Right lobe of liver (tissue), 6 donors: Measurements from ENCODE around the gene PCDH15. TPM values are rescaled to one million over a fixed set of nuclear protein-coding genes. Genes with fewer than 3 reads are reported as not detected.

Experiments used
- ATAC-seq, 4 donors: fragments of 200-7000 bp; cut with Tn5 transposase; one replicate each; pipeline ENCODE4 v1.9.1; 2020; ENCODE audit warnings: mild to moderate bottlenecking in 4 of 4, moderate library complexity in 4 of 4
- DNase-seq, 3 donors: peaks; one replicate each; pipeline ENCODE4 v3.0.0-alpha.2; 2020
- H3K27ac ChIP-seq, 3 donors: fragments of 200-600 bp; one replicate each; pipeline ENCODE4 v1.8.0; 2022
- H3K27me3 ChIP-seq, 2 donors: fragments of 200-600 bp; one replicate each; pipeline ENCODE4 v1.8.0; 2022
- H3K36me3 ChIP-seq, 4 donors: fragments of 200-600 bp; sonication (generic) in 1 of 4; one replicate each; pipeline versions ENCODE4 v1.5.1 to v1.8.0; 2017 to 2022; ENCODE audit warnings: control low read depth in 1 of 4
- H3K4me1 ChIP-seq, 4 donors: fragments of 200-600 bp; sonication (generic) in 1 of 4; one replicate each; pipeline versions ENCODE4 v1.5.1 to v1.8.0; 2017 to 2022; ENCODE audit warnings: control low read depth in 1 of 4
- H3K4me3 ChIP-seq, 3 donors: fragments of 200-600 bp; one replicate each; pipeline ENCODE4 v1.8.0; 2022
- H3K9me3 ChIP-seq, 4 donors: fragments of 200-600 bp; sonication (generic) in 1 of 4; one replicate each; pipeline versions ENCODE4 v1.5.1 to v1.8.0; 2017 to 2022; ENCODE audit warnings: control low read depth in 1 of 4
- POLR2A ChIP-seq: fragments of 450-650 bp; IDR thresholded peaks from one replicate; pipeline ENCODE4 v1.6.1; 2017; ENCODE audit warnings: antibody characterized with exemption, mild to moderate bottlenecking
- WGBS: methylation state at CpG from one replicate; pipeline ENCODE4 v1.1.6; 2018; ENCODE audit warnings: low coverage, low lambda C conversion rate; ENCODE audit not compliant: insufficient coverage; ENCODE audit errors: missing lambda C conversion rate; 5-methylcytosine and 5-hydroxymethylcytosine counted together
- intact Hi-C, 2 donors: fragments of 100-400 bp; cut with DNase I; formaldehyde crosslinking; loops; one replicate each; pipeline versions ENCODE4 v1.11.2 to v1.14.1; 2022
- total RNA-seq, 6 experiments: library from RNA; depleted of rRNA in 2 of 6; stranded (reverse); fragments of >200 nt in 2 of 6; fragmentation: NEBNext Ultra II Directional in 3 of 6; extraction: Animal tissue kit (Norgen Biotek cat#: 25700) in 3 of 6; gene quantifications; one replicate each; pipeline versions ENCODE4 v1.1.0 to v1.2.4, GENCODE V29; 2016 to 2023
- TF ChIP-seq, protein P1 (sequence below), 4 donors: fragments of 200-600 bp in 3 of 4; fragments of 450-650 bp in 1 of 4; IDR thresholded peaks; one replicate each; pipeline versions ENCODE4 v1.5.1 to v1.8.0; 2016 to 2022; ENCODE audit warnings: antibody characterized with exemption in 4 of 4, mild to moderate bottlenecking in 2 of 4
- donor health status: DM: no; HTN: yes; CAD: no.
- donor health status: DM: no; HTN: no; CAD: no.
- donor health status: DM: no; HTN: no; CAD: no.
- donor health status: DM: no; HTN: yes; CAD: no.
- donor health status: DM: no; HTN: yes; CAD: no.

Gene PCDH15
- total RNA-seq, 6 experiments from 2014 or later = not detected

- Histone ChIP-seq H3K27me3 (no peaks in the 10 kb centered on the region), H3K9me3 (no peaks in the 10 kb centered on the region), H3K4me1 (no peaks in the 10 kb centered on the region), H3K27ac (no peak overlapping the region), H3K36me3 (no peaks in the 10 kb centered on the region), H3K4me3 (no peak overlapping the region)
- DNase-seq (no peak), ATAC-seq (no peak)
- TF ChIP-seq POLR2A = no peak
- TF ChIP-seq, protein P1, sequence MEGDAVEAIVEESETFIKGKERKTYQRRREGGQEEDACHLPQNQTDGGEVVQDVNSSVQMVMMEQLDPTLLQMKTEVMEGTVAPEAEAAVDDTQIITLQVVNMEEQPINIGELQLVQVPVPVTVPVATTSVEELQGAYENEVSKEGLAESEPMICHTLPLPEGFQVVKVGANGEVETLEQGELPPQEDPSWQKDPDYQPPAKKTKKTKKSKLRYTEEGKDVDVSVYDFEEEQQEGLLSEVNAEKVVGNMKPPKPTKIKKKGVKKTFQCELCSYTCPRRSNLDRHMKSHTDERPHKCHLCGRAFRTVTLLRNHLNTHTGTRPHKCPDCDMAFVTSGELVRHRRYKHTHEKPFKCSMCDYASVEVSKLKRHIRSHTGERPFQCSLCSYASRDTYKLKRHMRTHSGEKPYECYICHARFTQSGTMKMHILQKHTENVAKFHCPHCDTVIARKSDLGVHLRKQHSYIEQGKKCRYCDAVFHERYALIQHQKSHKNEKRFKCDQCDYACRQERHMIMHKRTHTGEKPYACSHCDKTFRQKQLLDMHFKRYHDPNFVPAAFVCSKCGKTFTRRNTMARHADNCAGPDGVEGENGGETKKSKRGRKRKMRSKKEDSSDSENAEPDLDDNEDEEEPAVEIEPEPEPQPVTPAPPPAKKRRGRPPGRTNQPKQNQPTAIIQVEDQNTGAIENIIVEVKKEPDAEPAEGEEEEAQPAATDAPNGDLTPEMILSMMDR (IDR thresholded peaks at IDR 0.05) = no peak
- WGBS = 43% methylated on average over 1 of the region's 1 CpG
- intact Hi-C loops = no loop called here
Observed at GRCh38 chr10:54096892-54097291, 704.1 kb downstream of the PCDH15 start.

GRCh38 chr10:54094321-54094720 lies 706.7 kb downstream of the PCDH15 start:
- Histone ChIP-seq H3K4me1 (no peaks in the 10 kb centered on the region), H3K9me3 (no peaks in the 10 kb centered on the region), H3K27ac (no peak overlapping the region), H3K4me3 (no peak overlapping the region), H3K36me3 (no peaks in the 10 kb centered on the region), H3K27me3 (no peaks in the 10 kb centered on the region)
- DNase-seq (no peak), ATAC-seq (no peak)
- intact Hi-C loops = no loop called here
- WGBS = 38% methylated on average over 5 of the region's 5 CpGs
- TF ChIP-seq, protein P1 (IDR thresholded peaks at IDR 0.05) = no peak
- TF ChIP-seq POLR2A = no peak

GRCh38 chr10:54091237-54091636 lies 709.8 kb downstream of the PCDH15 start:
- TF ChIP-seq, protein P1 (IDR thresholded peaks at IDR 0.05) = no peak
- TF ChIP-seq POLR2A = no peak
- 21% methylated on average over 2 of the region's 2 CpGs for WGBS
- intact Hi-C loops = no loop called here

DNA sequence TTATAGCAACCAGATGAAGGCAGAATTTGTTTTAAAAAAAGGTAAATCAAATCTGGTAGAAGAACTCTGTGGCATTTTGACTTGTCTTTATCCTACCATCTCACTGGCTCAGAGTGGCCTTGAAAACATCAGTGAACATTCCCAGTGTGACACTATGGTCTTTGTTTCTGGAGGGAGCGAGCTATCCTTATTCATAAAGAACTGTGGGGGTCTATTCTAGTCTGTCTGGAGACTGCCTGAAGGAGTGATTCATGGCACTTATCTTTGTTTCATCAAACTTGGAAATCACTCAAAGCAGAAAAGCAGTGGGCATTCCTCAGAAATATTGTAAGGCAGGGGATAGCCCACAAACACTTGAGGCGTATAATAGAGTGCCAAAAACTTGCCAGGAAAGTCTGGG lies 719.1 kb downstream of the PCDH15 start:
- no peak for DNase-seq

More at GRCh38 chr10:54091237-54091636, 709.8 kb downstream of the PCDH15 start:
- no peak overlapping the region for H3K27ac ChIP-seq
- no peaks in the 10 kb centered on the region for H3K27me3 ChIP-seq
- no peaks in the 10 kb centered on the region for H3K36me3 ChIP-seq
- ATAC-seq (no peak), DNase-seq (no peak)
- no peaks in the 10 kb centered on the region for H3K4me1 ChIP-seq
- H3K4me3 ChIP-seq = no peak overlapping the region
- no peaks in the 10 kb centered on the region for H3K9me3 ChIP-seq

More for the DNA sequence above, 719.1 kb downstream of the PCDH15 start:
- intact Hi-C loops = no loop called here
- Histone ChIP-seq H3K9me3 (no peaks in the 10 kb centered on the region), H3K36me3 (no peaks in the 10 kb centered on the region), H3K4me3 (no peak overlapping the region), H3K27ac (no peak overlapping the region), H3K4me1 (no peaks in the 10 kb centered on the region), H3K27me3 (no peaks in the 10 kb centered on the region)
- no peak for TF ChIP-seq POLR2A
- TF ChIP-seq, protein P1 (IDR thresholded peaks at IDR 0.05) = no peak
- WGBS = 84% methylated on average over 2 of the region's 2 CpGs
- ATAC-seq = no peak
